ENCODE measurements around the gene RPL3.

Gene RPL3

DNA sequence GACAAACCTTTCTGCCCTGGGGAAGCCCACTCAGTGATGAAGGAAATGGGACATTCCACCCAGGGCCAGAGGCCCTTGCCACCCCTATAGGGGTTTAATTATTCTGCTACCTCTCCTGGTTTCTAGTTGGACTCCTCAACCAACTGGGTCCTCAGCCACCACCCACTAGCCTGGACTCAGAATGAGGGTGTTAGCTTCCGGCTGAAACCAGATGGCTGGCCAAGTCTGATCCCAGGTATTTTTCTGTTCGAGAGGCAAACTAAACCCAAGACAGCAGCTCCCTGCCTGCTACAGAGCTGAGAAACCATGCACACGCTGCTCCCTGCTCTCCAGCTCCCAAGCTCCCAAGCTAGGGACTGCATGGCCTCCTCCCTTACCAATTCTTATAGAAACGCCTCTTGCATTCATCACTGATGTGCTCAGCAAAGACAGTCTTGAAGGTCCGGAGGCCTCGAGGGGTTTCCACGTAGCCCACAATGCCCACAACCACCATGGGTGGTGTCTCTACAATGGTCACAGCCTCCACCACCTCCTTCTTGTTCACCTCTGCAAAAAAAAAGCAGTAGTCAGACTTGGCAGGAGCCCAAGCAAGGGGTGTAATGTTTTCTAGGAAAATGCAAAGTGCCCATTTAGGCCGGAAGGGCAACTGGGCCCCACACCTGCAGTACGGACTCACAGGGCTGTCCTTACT is 2.2 kb downstream of the RPL3 start:
- DNase-seq (ENCODE audit: low spot score), result peak; percentile 60

GRCh38 chr22:39316440-39317083 is 2.9 kb downstream of the RPL3 start:
- peak; percentile 95 for DNase-seq (ENCODE audit: low spot score)

DNA sequence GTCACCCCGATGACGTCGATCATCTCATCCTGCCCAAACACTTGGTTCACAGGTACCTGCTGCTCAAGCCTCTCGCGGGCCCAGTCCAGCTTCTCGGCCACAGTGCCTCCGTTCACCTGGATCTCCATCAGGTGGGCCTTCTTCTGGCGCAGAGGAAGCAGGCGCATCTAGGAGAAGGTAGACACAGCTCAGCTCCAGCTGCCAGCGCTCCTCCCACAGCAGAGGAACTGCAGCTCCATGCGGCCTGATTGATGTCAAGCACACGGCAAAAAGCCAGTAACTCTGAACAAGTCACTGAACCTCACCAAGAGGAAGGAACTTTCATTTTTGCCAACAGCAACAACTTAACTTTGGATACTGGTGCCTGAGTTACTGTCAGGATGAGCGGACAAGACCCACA is 4.0 kb downstream of the RPL3 start:
- no peak for DNase-seq (ENCODE audit: low spot score)

DNA sequence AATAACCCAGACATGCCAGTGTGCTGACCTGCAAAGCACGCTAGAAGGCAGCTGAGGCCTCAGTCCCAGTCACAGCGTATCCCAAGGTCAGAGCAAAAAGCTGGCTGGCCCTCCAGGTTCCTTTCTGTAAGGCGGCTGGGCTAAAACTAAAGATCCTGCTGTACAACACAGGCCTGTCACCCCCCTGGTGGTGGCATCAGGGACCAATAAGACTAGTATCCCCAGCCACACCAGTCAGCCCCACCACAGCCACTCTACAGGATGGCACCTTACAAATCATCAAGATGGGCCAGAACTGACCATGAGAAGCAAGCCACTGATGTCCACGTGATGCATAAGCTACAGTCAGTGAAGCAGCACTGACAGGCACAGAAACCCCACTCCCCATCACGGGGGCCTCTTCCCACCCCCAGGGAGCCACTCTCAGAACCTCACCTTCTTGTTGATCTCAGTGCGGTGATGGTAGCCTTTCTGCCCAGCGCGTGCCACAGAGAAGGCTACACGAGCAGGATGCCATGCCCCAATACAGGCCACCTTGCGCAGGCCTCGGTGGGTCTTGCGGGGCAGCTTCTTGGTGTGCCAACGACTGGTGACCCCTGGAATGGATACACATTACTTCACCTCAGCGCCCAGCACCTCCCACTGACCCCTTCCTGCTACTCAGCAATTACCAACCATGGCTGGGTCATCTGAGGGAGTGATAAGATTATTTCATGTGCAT is 5.0 kb downstream of the RPL3 start:
- DNase-seq (ENCODE audit: low spot score), result peak; percentile 22

DNA sequence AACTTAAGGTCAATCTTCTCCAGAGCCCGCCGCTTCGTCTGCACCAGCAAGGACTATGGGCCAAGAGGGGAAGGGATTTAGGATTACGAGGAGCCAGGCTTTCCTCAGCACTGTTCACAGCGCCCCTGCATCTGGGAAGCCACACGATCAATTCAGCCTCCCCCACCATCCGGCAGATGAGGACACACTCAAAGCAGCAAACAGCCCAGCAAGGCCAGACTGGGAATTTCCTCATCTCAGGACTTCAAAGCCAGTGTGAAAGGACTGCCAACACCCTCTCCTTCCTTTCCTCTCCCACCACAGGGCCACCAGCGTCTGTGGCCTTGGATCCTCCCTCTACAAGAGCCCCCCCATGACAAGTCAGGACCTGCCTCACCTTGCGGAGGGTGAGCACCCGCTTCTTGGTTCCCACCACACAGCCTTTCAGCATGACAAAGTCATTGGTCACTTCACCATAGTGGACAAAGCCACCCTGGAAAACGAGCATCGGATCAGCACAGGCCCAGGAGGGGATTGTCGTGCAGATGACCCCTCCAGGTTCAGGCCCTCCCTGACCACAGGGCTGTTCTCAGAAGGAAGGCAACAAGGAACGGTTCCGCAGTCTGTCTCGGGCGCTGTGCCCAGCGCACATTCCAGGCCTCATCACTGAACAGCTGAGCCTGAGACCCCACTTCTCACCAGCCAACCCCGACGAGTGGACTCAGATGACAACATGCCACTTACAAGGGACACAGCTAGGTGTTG is 6.0 kb downstream of the RPL3 start:
- DNase-seq (ENCODE audit: low spot score), result no peak

GRCh38 chr22:39312410-39312809 is 7.0 kb downstream of the RPL3 start:
- DNase-seq (ENCODE audit: low spot score), result no peak

- peak; percentile 57 for DNase-seq (ENCODE audit: low spot score)
Observed at GRCh38 chr22:39311592-39312400, 7.6 kb downstream of the RPL3 start.

DNA sequence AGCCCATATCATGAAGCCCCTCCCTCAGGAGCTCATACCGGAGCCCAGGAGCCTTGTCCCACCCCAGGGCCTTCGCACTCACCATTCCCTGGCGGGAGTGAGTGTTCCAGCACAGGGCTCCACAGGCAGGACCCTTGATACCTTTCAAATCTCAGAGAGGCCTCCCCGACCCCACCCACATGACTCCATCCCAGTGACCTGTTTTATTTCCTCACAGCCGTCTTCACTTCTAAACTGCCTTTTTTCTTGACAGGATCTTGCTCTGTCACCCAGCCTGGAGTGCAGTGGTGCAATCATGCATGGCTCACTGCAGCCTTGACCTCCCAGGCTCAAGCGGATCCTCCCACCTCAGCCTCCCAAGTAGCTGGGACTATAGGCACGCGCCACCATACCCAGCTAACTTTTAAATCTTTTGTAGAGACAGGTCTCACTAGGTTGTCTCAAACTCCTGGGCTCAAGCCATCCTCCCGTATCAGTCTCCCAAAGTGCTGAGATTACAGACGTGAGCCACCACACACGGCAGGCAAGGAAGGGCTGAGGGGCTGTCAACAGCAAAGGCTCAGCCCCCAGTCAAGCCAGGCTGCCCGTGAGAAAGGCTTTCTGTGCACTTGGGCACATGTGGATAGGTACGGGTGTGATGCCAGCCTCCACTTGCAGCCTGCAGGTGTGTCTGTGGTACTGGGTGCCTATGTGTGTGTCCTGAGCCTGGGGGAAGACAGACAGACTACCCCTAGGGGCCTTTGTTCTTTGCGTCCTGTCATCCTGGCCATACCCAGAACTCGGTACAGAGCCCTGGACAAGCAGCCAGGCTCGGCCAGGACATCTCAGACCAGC is 9.3 kb downstream of the RPL3 start:
- DNase-seq (ENCODE audit: low spot score), result peak; percentile 91

GRCh38 chr22:39309364-39309861 is 10.0 kb downstream of the RPL3 start:
- DNase-seq (ENCODE audit: low spot score), result peak; percentile 50

- peak; percentile 89 for DNase-seq (ENCODE audit: low spot score)
Observed at GRCh38 chr22:39308614-39309363, 10.6 kb downstream of the RPL3 start.

DNA sequence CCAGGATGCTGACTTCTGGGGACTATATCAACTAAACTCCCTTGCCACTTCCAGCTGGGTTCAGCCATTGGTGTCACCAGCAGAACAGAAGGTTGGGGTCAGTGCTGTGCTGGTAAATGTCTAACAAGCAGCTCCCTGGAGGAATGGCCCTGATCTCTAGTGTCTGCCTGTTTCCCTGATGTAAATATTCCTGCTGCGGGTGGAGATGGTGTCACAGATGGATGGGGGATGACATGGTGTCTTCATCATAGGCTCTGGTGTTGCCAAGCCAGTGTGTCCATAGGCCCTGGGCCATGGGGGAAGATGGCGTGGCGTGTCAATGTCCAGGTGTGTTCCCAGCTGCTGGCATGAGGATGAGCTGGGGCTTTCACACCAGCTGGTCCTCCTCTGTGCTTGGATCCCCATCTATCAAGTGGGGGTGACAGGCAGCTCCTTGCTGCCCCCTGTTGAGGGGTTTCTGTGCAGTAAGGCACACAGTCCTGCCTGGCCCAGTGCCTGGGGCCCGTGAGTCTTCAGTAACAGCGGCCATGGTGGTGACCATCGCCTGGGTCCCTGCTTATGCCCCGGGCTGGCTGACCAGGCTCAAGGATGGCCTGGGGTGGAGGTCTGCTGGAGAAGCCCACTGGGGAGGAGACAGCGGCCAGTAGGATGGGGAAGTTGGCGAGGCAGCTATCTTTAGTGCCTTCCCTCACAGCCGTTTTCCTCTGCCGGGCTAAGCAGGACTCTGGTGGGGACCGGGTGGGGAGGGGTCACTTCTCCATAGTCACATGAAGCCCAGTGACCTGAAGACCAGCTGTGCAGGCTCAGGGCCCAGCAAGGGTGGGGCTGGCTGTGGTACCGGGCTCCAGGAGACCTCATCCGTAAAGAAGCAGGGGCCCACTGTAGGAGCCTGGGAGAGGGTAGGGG is 12.7 kb downstream of the RPL3 start:
- DNase-seq (ENCODE audit: low spot score), result peak; percentile 27

DNA sequence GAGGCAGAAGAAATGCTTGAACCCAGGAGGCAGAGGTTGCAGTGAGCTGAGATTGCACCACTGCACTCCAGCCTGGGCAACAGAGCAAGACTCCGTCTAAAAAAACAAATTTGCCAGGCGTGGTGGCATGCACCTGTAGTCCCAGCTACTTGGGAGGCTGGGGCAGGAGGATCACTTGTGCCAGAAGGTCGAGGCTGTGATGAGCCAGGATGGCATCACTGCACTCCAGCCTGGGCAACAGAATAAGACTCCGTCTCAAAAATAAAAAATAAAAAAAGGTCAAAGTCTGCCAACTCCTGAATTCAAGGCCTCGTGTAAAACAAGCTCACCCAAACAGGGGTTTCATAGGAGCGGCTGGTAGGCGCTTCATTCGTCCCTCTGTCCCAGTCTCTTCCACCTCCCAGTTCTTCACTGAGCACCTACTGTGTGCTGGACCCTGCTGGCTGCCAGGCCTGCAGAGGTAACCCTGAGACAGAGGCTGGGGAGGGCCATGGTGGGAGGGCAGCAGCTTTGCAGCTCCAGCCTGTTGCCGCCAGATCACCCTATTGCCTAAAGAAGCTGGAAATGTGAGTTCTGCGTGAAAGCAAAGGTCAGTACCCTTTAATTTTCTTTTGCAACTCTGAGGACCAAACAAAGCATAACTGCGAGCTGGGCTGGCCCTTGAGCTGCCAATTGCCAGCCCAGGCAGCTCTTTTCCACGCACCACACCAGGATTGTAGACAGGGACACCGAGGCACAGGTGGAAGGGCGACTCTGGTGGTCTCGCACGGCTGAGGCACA is 15.3 kb downstream of the RPL3 start:
- no peak for DNase-seq (ENCODE audit: low spot score)

- no peak for DNase-seq (ENCODE audit: low spot score)
Observed at GRCh38 chr22:39303358-39303757, 16.1 kb downstream of the RPL3 start.

DNA sequence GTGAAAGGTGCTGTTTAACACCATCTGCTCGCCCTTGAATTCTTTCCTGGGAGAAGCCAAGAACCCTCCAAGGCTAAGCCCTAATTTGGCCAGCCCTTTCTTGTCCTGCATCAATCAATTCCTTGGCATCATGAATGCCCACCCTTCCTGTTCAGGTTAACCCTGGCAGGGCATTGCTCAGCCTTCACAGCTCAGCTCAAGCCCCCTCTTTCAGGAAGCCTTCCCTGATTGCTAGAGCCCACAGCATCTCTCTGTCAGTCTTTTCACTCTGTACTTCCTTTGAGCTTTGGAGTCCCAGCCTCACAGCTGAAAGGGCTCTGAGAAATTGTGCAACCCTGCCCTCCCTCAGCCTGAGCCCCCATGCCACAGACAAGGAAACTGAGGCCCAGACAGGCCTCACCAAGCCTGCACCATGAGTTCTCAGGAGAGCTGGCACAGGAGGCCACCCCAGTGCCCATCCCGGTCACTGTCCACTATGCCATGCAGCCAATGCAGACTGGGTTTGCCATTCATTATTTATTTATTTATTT is 16.9 kb downstream of the RPL3 start:
- DNase-seq (ENCODE audit: low spot score), result no peak

- no peak for DNase-seq (ENCODE audit: low spot score)
Observed at GRCh38 chr22:39301926-39302325, 17.5 kb downstream of the RPL3 start.

DNA sequence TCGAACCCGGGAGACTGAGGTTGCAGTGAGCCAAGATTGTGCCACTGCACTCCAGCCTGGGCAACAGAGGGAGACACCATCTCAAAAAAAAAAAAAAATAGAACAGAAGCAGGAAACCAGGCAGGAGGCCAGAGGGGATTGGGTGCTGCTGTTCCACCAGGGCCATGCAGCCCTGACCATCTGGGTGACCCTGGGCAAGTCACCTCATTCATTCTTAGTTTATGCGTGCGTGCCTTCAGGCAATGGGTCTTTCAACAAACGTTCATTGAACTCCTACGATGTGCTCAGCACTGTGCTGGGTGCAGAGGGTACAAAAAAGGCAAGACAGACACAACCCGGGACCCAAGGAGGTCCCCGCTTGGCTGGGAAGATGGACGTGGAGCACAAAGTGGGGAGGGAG is 18.3 kb downstream of the RPL3 start:
- DNase-seq (ENCODE audit: low spot score), result no peak

DNA sequence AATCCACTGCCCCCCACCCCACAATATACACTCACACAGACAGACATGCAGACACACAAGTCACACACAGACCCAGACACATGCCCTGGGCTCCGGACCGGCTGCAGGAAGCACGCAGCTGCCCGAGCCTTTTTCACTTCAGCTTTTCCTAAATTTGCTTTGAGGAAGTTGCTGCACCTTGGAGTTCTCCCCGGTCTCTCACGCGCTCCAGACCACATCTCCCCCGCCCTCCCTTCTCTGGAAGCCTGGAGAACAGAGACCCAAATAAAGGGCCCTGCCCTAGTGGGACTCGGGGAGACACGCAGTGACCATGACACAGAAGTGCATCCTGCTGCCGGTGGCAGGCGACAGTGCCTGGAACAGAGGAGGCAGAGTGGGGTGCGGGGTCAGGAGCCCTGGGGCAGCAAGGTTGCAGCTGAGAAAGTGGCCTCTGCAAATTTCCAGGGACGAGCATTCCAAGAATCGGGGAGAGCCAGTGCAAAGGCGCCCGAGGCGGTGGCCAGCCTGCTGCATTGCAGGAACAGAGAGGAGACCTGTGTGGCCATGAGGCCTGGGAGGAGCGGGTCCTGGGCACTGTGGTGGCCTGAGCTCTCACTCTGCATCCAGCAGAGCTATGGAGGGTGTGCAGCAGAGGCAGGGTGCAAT is 19.1 kb downstream of the RPL3 start:
- DNase-seq (ENCODE audit: low spot score), result peak; percentile 20

All from kidney tubule cell (primary cell).